ENCODE data around the gene SYNGR1.

SYNGR1 gene

DNA sequence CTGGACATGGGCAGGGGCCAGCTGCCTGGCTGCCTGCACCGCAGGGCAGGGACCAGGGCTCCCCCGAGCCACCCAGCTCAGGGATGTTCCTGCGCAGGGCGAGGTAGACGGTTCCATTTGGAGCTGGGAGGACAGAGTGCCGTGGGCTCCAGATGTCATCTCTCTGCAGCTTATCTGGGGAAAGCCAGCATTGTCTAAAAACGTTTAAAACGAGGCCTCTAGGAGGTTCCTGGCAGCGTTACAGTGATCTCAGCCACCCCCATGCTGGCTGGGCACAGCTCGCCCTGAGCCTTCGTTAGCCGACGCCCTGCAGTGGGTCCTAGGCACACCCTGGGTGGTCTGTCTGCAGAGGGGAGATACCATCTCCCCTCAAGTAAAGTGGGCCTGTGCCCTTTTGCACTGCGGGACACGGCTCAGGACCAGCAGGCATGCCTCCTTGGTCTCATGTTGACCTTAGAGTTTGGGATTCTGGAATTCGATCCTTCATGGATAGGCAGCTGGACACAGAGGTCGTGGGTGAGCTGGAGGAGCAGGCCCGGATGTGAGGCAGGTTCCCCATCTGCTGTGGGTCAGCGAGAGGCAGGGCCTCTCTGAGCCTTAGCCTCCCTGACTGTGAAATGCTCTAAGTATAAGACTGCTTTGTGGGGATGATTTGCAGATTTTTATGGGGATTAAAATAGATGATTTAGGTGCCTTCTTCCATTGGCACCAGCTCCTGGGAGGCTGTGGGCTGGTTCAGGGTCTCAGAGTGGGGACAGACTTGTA is 14.1 kb downstream of the SYNGR1 start:
- TF ChIP-seq, protein P1, sequence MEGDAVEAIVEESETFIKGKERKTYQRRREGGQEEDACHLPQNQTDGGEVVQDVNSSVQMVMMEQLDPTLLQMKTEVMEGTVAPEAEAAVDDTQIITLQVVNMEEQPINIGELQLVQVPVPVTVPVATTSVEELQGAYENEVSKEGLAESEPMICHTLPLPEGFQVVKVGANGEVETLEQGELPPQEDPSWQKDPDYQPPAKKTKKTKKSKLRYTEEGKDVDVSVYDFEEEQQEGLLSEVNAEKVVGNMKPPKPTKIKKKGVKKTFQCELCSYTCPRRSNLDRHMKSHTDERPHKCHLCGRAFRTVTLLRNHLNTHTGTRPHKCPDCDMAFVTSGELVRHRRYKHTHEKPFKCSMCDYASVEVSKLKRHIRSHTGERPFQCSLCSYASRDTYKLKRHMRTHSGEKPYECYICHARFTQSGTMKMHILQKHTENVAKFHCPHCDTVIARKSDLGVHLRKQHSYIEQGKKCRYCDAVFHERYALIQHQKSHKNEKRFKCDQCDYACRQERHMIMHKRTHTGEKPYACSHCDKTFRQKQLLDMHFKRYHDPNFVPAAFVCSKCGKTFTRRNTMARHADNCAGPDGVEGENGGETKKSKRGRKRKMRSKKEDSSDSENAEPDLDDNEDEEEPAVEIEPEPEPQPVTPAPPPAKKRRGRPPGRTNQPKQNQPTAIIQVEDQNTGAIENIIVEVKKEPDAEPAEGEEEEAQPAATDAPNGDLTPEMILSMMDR (IDR thresholded peaks at IDR 0.05; ENCODE audit: borderline replicate concordance, control extremely low read depth, extremely low read depth, insufficient read depth, missing control alignments) = no peak
- DNase-seq (ENCODE audit: low spot score) = no peak
- in situ Hi-C loops (cut with MboI; ENCODE audit: low sequenced_read_pairs, unreplicated experiment) = no loop called here

DNA sequence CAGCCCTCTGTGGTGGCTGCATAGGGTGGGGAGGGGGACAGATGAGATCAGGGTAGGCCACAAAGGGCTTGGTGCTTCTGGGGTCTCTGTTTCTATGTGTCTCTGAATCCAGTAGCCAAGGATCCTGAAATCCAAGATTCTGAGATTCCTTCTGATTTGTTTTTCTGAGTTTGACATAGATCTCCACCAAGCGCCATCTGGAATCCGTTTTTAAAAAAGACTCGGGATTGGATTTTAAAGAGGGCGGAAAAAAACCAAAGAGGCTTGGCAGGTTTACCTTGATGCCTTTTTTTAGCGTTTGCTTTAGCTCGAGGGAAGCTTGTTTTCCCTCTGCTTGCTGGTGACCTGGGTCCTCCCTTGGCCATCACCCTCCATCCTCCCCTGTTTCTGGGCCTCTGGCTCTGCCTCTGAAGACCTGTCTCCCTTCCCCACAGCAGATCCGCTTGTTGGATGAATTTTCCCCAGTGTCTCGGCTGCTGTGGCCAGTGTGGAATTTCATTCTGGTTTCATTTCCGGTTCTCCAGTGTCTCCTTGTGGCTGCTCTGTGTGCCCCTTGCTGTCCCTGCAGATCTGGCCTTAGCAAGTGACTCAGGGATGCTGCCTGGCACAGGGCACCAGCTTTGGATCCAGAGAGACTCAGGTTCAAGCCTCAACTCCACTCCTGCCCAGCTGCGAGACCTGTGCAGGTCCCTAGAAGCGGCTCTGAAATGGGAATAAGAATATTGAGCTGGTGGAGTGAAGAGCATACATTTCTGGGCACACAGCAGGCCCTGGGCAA is 15.1 kb downstream of the SYNGR1 start:
- DNase-seq (ENCODE audit: low spot score) = no peak
- in situ Hi-C loops (cut with MboI; ENCODE audit: low sequenced_read_pairs, unreplicated experiment) = no loop called here
- TF ChIP-seq, protein P1 (IDR thresholded peaks at IDR 0.05; ENCODE audit: borderline replicate concordance, control extremely low read depth, extremely low read depth, insufficient read depth, missing control alignments) = no peak

DNA sequence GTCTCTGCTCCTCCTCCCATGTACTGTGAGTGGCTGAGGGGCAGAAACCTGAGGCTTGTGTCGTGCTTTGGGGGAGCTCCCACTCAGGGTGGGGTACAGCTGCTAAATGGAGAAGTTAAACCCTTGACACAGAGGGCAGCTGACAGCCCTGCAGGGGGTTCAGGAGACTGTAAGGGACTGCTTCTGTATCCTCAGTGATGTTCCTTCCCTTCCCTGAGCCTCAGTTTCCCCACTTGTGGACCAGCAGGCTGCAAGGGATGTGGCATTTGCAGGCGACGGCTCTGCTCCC is 15.6 kb downstream of the SYNGR1 start:
- no peak for DNase-seq (ENCODE audit: low spot score)
- in situ Hi-C loops (cut with MboI; ENCODE audit: low sequenced_read_pairs, unreplicated experiment) = no loop called here

DNA sequence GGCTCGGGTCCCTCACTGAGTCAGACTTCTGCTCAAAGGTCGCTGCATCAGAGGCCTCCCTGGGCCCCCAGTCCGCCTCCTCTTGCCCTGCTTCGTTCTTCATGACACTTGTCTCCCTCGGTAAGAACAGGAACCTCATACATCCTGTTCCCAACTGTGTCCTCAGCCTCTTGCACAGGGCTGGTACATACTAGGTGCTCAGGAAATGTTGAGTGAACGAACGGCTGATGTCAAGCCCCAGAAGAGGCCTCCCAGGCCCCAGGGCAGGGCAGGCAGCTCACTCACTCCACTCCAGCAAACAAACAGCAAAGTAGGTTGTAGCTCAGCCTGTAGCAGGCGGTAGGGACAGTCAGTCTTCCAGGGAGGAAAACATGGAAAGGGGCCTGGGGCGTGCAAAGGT is 17.2 kb downstream of the SYNGR1 start:
- TF ChIP-seq, protein P1 (IDR thresholded peaks at IDR 0.05; ENCODE audit: borderline replicate concordance, control extremely low read depth, extremely low read depth, insufficient read depth, missing control alignments) = no peak
- in situ Hi-C loops (cut with MboI; ENCODE audit: low sequenced_read_pairs, unreplicated experiment) = no loop called here
- no peak for DNase-seq (ENCODE audit: low spot score)

More for the DNA sequence above, 15.6 kb downstream of the SYNGR1 start:
- TF ChIP-seq, protein P1 (IDR thresholded peaks at IDR 0.05; ENCODE audit: borderline replicate concordance, control extremely low read depth, extremely low read depth, insufficient read depth, missing control alignments) = no peak

DNA sequence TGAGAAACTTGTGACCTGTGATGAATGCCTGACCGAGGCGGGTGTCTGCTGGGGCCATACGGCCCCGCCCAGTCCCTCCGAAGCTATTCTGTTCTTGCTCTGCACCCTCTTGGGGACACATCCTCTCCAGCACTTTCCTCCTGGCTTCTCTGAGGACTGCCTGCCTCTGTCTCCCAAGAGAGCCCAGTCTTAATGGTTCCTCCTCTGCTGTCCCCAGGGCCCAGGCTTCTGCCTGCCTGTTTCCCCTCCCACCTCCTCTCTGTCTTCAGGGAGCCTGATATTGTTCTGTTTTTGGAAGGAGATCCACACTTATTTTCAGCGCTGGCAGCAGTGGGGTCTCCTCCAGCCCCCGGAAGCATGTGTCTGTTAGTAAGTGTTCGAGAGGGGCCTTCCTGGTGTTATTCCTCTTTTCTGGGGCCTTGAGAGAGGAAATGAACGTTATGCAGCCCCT is 18.7 kb downstream of the SYNGR1 start:
- TF ChIP-seq, protein P1 (IDR thresholded peaks at IDR 0.05; ENCODE audit: borderline replicate concordance, control extremely low read depth, extremely low read depth, insufficient read depth, missing control alignments) = no peak
- in situ Hi-C loops (cut with MboI; ENCODE audit: low sequenced_read_pairs, unreplicated experiment) = no loop called here
- DNase-seq (ENCODE audit: low spot score) = no peak

DNA sequence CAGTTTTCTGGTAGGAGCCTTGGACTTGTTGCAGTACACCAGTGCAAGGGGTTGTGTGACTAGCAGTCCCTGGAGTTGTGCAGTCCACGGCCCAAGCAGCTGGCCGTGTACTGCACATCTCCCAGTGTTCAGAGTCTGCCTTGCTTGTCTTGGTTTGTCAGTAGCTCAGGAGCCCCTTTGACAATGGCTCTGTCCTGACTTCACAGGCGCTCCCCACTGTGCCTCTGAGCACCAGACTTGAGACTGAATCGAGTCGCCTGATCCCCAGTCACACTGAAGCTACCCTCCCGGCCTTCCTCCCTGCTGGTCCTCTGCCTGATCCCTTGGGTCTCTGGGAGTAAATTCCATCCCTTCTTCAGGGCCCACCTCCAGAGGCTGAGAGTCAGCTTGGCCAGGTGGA is 19.4 kb downstream of the SYNGR1 start:
- DNase-seq (ENCODE audit: low spot score) = no peak
- TF ChIP-seq, protein P1 (IDR thresholded peaks at IDR 0.05; ENCODE audit: borderline replicate concordance, control extremely low read depth, extremely low read depth, insufficient read depth, missing control alignments) = no peak
- in situ Hi-C loops (cut with MboI; ENCODE audit: low sequenced_read_pairs, unreplicated experiment) = no loop called here
